CD4-positive, alpha-beta T cell (primary cell): ENCODE measurements around the gene RORC. TPM values are rescaled to one million over a fixed set of nuclear protein-coding genes. Genes with fewer than 3 reads are reported as not detected.

Source experiments
- ATAC-seq: fragments of 200-7000 bp; cut with Tn5 transposase; one replicate; pipeline ENCODE4 v1.10.0; 2022; ENCODE audit warnings: mild to moderate bottlenecking; ENCODE audit not compliant: poor library complexity
- CTCF ChIA-PET: fragments of 350-600 bp; sonication (Branson Sonifier 250); formaldehyde crosslinking; loops from one replicate; lab custom pipeline; 2021; ENCODE audit warnings: antibody characterized with exemption, inconsistent platforms; lab: Charles Lee
- POLR2A ChIA-PET: fragments of 350-600 bp; sonication (Branson Sonifier 250); formaldehyde crosslinking; loops from one replicate; lab custom pipeline; 2021; ENCODE audit warnings: antibody characterized with exemption, inconsistent platforms; lab: Charles Lee
- DNase-seq, 14 experiments: peaks; one replicate each; pipeline ENCODE4 v3.0.0-alpha.2; 2013 to 2020; ENCODE audit warnings: mixed read lengths in 2 of 14
- H3K27ac ChIP-seq, 2 donors: one replicate each; pipeline versions ENCODE4 v1.5.1 to v1.7.0; 2013; ENCODE audit warnings: low read length in 2 of 2, low read depth in 1 of 2, mild to moderate bottlenecking in 1 of 2
- H3K27me3 ChIP-seq, 2 experiments: 1 replicate in 1 of 2; 2 replicates in 1 of 2; pipeline versions ENCODE4 v1.6.1 to v1.7.0; 2013; ENCODE audit warnings: low read length in 2 of 2, control low read depth in 1 of 2, mild to moderate bottlenecking in 1 of 2, moderate library complexity in 1 of 2; ENCODE audit not compliant: insufficient read depth in 2 of 2, control insufficient read depth in 1 of 2
- H3K36me3 ChIP-seq: one replicate; pipeline ENCODE4 v1.6.1; 2013; ENCODE audit warnings: low read length, control low read depth; ENCODE audit not compliant: insufficient read depth
- H3K4me1 ChIP-seq: one replicate; pipeline ENCODE4 v1.6.1; 2013; ENCODE audit warnings: low read length, control low read depth; ENCODE audit not compliant: insufficient read depth
- H3K4me3 ChIP-seq: one replicate; pipeline ENCODE4 v1.5.1; 2013; ENCODE audit warnings: mild to moderate bottlenecking, low read length, moderate library complexity
- H3K9me3 ChIP-seq, 2 experiments: 1 replicate in 1 of 2; 2 replicates in 1 of 2; pipeline versions ENCODE4 v1.6.1 to v1.7.0; 2013; ENCODE audit warnings: low read length in 2 of 2, mild to moderate bottlenecking in 2 of 2, control low read depth in 1 of 2, moderate library complexity in 1 of 2; ENCODE audit not compliant: control insufficient read depth in 1 of 2, insufficient read depth in 1 of 2
- H3K27ac Mint-ChIP-seq: one replicate; pipeline ENCODE4 v1.8.0; 2020; ENCODE audit warnings: mixed read lengths
- H3K27me3 Mint-ChIP-seq: one replicate; pipeline ENCODE4 v1.8.0; 2021; ENCODE audit warnings: mixed read lengths
- H3K36me3 Mint-ChIP-seq: one replicate; pipeline ENCODE4 v1.8.0; 2021; ENCODE audit warnings: low read depth, mixed read lengths
- H3K4me1 Mint-ChIP-seq: one replicate; pipeline ENCODE4 v1.8.0; 2021; ENCODE audit warnings: low read depth, mixed read lengths
- H3K4me3 Mint-ChIP-seq: one replicate; pipeline ENCODE4 v1.8.0; 2020; ENCODE audit warnings: mild to moderate bottlenecking, mixed read lengths
- H3K9me3 Mint-ChIP-seq: one replicate; pipeline ENCODE4 v1.8.0; 2020; ENCODE audit warnings: mixed read lengths
- CTCF ChIP-seq: fragments of 200-600 bp; IDR thresholded peaks from one replicate; pipeline ENCODE4 v1.8.0; 2022; ENCODE audit warnings: antibody characterized with exemption, mild to moderate bottlenecking
- intact Hi-C, 2 experiments: fragments of 100-400 bp; cut with DNase I in 1 of 2; cut with micrococcal nuclease in 1 of 2; formaldehyde crosslinking; loops; one replicate each; pipeline versions ENCODE4 v1.15.1 to v1.9.0; 2023 to 2025; cut with DNase I, micrococcal nuclease
- total RNA-seq, 174 experiments: library from RNA in 2 of 174; stranded (reverse) in 2 of 174; gene quantifications; one replicate each; pipeline ENCODE4 v1.2.3 and lab custom pipeline; 2021 to 2026

The RORC gene
- total RNA-seq, 2 experiments from 2014 or later = 3.6 to 3.7 TPM

GRCh38 chr1:151841141-151841540 is 9.5 kb upstream of the RORC start:
- Mint-ChIP-seq H3K4me1 (peaks cover 54% of the 10 kb centered on the region), H3K27me3 (no peaks in the 10 kb centered on the region), H3K4me3 (peak overlapping the region; percentile 85), H3K27ac (peak overlapping the region; percentile 86), H3K36me3 (peaks cover 2% of the 10 kb centered on the region), H3K9me3 (no peaks in the 10 kb centered on the region)
- ATAC-seq = no peak
- no peak for TF ChIP-seq CTCF
- no peak overlapping the region for H3K4me3 ChIP-seq
- H3K27ac ChIP-seq = peak overlapping the region in 1 of 2 donors; percentile 54
- POLR2A ChIA-PET = interaction anchor here (1.8 to 2.3 kb wide), 3 partner anchors 57 to 68 kb away, joined by 5 to 12 read pairs (median 8); partner anchors contain the start of gene THEM4
- H3K4me1 ChIP-seq = peaks cover 46% of the 10 kb centered on the region
- DNase-seq = no peak
- peaks cover 0 to 5% of the 10 kb centered on the region in 2 experiments for H3K9me3 ChIP-seq
- intact Hi-C loops = no loop called here
- CTCF ChIA-PET = interaction anchor here (1.8 kb wide), 1 partner anchor 126 kb away, joined by 4 read pairs; no protein-coding TSS in a partner anchor
- H3K27me3 ChIP-seq = no peaks in the 10 kb centered on the region
- H3K36me3 ChIP-seq = peaks cover 6% of the 10 kb centered on the region

GRCh38 chr1:151840421-151840820 is 8.8 kb upstream of the RORC start:
- Mint-ChIP-seq H3K9me3 (no peaks in the 10 kb centered on the region), H3K4me3 (peak overlapping the region; percentile 85), H3K4me1 (peaks cover 57% of the 10 kb centered on the region), H3K36me3 (no peaks in the 10 kb centered on the region), H3K27ac (peak overlapping the region; percentile 86), H3K27me3 (no peaks in the 10 kb centered on the region)
- TF ChIP-seq CTCF = no peak
- Histone ChIP-seq H3K4me1 (peaks cover 48% of the 10 kb centered on the region), H3K36me3 (peaks cover 6% of the 10 kb centered on the region), H3K27me3 (no peaks in the 10 kb centered on the region), H3K4me3 (peak overlapping the region; percentile 70), H3K27ac (peak overlapping the region; percentile 54 to 90), H3K9me3 (peaks cover 0 to 5% of the 10 kb centered on the region in 2 experiments)
- ChIA-PET CTCF (interaction anchor here (1.3 to 2.1 kb wide), 4 partner anchors 10 to 152 kb away, joined by 3 to 8 read pairs (median 4); partner anchors contain the start of gene TDRKH), POLR2A (interaction anchor here (0.6 to 4.8 kb wide), 8 partner anchors 11 to 271 kb away, joined by 3 to 23 read pairs (median 6); partner anchors contain the start of genes MRPL9, TDRKH and THEM4)
- intact Hi-C loops = no loop called here
- DNase-seq (no peak), ATAC-seq (no peak)

GRCh38 chr1:151839457-151840403 is 8.1 kb upstream of the RORC start, which contains the start of gene C2CD4D:
Gene C2CD4D, minus strand, starts transcription at chr1:151839820. Its CDS starts 831 bp downstream, at chr1:151838989.
- no peaks in the 10 kb centered on the region for H3K27me3 Mint-ChIP-seq
- Histone ChIP-seq H3K4me1 (peaks cover 55% of the 10 kb centered on the region), H3K36me3 (peaks cover 5% of the 10 kb centered on the region), H3K27me3 (no peaks in the 10 kb centered on the region), H3K9me3 (peaks cover 0 to 5% of the 10 kb centered on the region in 2 experiments), H3K27ac (peak within 1 kb of the TSS; percentile 54 to 90), H3K4me3 (peak within 1 kb of the TSS; percentile 70)
- intact Hi-C loops = loop anchor here (2.0 to 5.0 kb wide), 2 partner anchors 245 to 382 kb away; partner anchors contain the start of gene POGZ (in 1 of the 2)
- peaks cover 62% of the 10 kb centered on the region for H3K4me1 Mint-ChIP-seq
- TF ChIP-seq CTCF = no peak
- ATAC-seq = peak; percentile 78
- ChIA-PET POLR2A (interaction anchor here (0.6 to 4.8 kb wide), 7 partner anchors 10 to 271 kb away, joined by 3 to 23 read pairs (median 7); partner anchors contain the start of genes MRPL9, TDRKH and THEM4), CTCF (interaction anchor here (1.3 to 2.1 kb wide), 4 partner anchors 9 to 153 kb away, joined by 3 to 8 read pairs (median 4); partner anchors contain the start of gene TDRKH)
- H3K4me3 Mint-ChIP-seq = peak within 1 kb of the TSS; percentile 85
- H3K27ac Mint-ChIP-seq = peak within 1 kb of the TSS; percentile 86
- peak; percentile 50 to 91 (median 59) for DNase-seq
- no peaks in the 10 kb centered on the region for H3K9me3 Mint-ChIP-seq
- no peaks in the 10 kb centered on the region for H3K36me3 Mint-ChIP-seq
